Measurements from ENCODE around the gene MAGI2. TPM values are rescaled to one million over a fixed set of nuclear protein-coding genes. Genes with fewer than 3 reads are reported as not detected.

The MAGI2 gene
- total and polyA plus RNA-seq, 2 of the 13 experiments (the other 11 are each of a cell fraction or from before 2014, with no cell fraction given) = 1.5 to 3.8 TPM

DNA sequence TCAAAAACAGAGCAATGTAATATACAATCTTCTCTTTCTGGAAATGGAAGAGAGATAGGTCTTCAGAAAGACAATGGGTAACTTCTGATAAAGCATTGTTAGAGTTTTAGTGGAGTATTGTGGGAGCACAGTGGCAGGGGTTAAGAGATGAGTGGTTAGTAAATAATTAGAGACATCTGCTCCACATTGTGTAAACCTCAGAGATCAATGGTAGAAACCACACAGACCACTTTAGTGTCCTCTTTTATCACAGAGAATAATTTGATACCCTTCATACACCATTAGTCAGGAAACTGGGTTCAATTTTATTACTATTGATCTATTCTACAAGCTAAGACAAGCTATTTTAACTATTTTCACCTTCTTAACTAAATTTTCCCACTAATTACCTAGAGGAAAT, 35.9 kb upstream of the MAGI2 start:
- Histone ChIP-seq H3K4me2 (ENCODE audit: low read depth, low read length) (no peak overlapping the region), H4K20me1 (ENCODE audit: insufficient read depth, low read length) (no peaks in the 10 kb centered on the region), H3K9me3 (ENCODE audit: low read length) (no peaks in the 10 kb centered on the region), H3K4me1 (ENCODE audit: insufficient read depth, low read length) (peaks cover 14% of the 10 kb centered on the region; the same call in 1 of the 2 replicates), H3K27me3 (ENCODE audit: control insufficient read depth in 1 of 2, insufficient read depth in 2 of 2, low read length in 2 of 2) (no peaks in the 10 kb centered on the region), H3K4me3 (replicated peaks in 1 of 3; ENCODE audit: insufficient read depth in 1 of 3, low read depth in 2 of 3, low read length in 3 of 3) (no peak overlapping the region), H2AFZ (ENCODE audit: low read length) (no peak overlapping the region), H3K27ac (ENCODE audit: extremely low read length, insufficient read depth, low read length) (no peak overlapping the region), H3K36me3 (replicated peaks in 1 of 2; ENCODE audit: control insufficient read depth in 1 of 2, insufficient read depth in 2 of 2, low read length in 2 of 2) (no peaks in the 10 kb centered on the region), H3K79me2 (ENCODE audit: insufficient read depth, low read length) (no peaks in the 10 kb centered on the region), H3K9ac (ENCODE audit: insufficient read depth, low read depth, low read length) (no peak overlapping the region)
- intact Hi-C loops (cut with micrococcal nuclease; ENCODE audit: unreplicated experiment) (no loop called here), in situ Hi-C loops (cut with HindIII; ENCODE audit: extremely low pct_ligation_motif_present, low pct_unique_long_range_greater_than_20kb) (no loop called here)
- TF ChIP-seq PHF21A (CRISPR knock-in tag; IDR thresholded peaks at IDR 0.05) = no peak
- no peak for TF ChIP-seq ZBTB38 (CRISPR knock-in tag; IDR thresholded peaks at IDR 0.05)
- TF ChIP-seq ZSCAN22 (CRISPR knock-in tag; IDR thresholded peaks at IDR 0.05) = no peak
- no peak for TF ChIP-seq RFX1 (IDR thresholded peaks at IDR 0.05)
- no peak for TF ChIP-seq SMARCC2 (IDR thresholded peaks at IDR 0.05)
- no peak for TF ChIP-seq RBM22 (optimal IDR thresholded peaks at IDR 0.05; ENCODE audit: low read length)
- TF ChIP-seq ZNF83 (CRISPR knock-in tag; IDR thresholded peaks at IDR 0.05; ENCODE audit: borderline replicate concordance) = no peak
- TF ChIP-seq KLF15 (CRISPR knock-in tag; IDR thresholded peaks at IDR 0.05; ENCODE audit: borderline replicate concordance) = no peak
- no peak for TF ChIP-seq ZBTB7B (CRISPR knock-in tag; IDR thresholded peaks at IDR 0.05)
- no peak for TF ChIP-seq BHLHE40 (IDR thresholded peaks at IDR 0.05; ENCODE audit: low read length)
- TF ChIP-seq, protein P1, sequence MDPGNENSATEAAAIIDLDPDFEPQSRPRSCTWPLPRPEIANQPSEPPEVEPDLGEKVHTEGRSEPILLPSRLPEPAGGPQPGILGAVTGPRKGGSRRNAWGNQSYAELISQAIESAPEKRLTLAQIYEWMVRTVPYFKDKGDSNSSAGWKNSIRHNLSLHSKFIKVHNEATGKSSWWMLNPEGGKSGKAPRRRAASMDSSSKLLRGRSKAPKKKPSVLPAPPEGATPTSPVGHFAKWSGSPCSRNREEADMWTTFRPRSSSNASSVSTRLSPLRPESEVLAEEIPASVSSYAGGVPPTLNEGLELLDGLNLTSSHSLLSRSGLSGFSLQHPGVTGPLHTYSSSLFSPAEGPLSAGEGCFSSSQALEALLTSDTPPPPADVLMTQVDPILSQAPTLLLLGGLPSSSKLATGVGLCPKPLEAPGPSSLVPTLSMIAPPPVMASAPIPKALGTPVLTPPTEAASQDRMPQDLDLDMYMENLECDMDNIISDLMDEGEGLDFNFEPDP (CRISPR knock-in tag; conservative IDR thresholded peaks at IDR 0.05) = no peak
- TF ChIP-seq MYC (CRISPR knock-in tag; IDR thresholded peaks at IDR 0.05; ENCODE audit: borderline replicate concordance) = no peak
- no peak for TF ChIP-seq PHF20 (CRISPR knock-in tag; IDR thresholded peaks at IDR 0.05)
- no peak for TF ChIP-seq SNRNP70 (IDR thresholded peaks at IDR 0.05; ENCODE audit: low read depth, low read length)
- TF ChIP-seq, protein P2, sequence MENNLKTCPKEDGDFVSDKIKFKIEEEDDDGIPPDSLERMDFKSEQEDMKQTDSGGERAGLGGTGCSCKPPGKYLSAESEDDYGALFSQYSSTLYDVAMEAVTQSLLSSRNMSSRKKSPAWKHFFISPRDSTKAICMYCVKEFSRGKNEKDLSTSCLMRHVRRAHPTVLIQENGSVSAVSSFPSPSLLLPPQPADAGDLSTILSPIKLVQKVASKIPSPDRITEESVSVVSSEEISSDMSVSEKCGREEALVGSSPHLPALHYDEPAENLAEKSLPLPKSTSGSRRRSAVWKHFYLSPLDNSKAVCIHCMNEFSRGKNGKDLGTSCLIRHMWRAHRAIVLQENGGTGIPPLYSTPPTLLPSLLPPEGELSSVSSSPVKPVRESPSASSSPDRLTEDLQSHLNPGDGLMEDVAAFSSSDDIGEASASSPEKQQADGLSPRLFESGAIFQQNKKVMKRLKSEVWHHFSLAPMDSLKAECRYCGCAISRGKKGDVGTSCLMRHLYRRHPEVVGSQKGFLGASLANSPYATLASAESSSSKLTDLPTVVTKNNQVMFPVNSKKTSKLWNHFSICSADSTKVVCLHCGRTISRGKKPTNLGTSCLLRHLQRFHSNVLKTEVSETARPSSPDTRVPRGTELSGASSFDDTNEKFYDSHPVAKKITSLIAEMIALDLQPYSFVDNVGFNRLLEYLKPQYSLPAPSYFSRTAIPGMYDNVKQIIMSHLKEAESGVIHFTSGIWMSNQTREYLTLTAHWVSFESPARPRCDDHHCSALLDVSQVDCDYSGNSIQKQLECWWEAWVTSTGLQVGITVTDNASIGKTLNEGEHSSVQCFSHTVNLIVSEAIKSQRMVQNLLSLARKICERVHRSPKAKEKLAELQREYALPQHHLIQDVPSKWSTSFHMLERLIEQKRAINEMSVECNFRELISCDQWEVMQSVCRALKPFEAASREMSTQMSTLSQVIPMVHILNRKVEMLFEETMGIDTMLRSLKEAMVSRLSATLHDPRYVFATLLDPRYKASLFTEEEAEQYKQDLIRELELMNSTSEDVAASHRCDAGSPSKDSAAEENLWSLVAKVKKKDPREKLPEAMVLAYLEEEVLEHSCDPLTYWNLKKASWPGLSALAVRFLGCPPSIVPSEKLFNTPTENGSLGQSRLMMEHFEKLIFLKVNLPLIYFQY (CRISPR knock-in tag; IDR thresholded peaks at IDR 0.05; ENCODE audit: borderline replicate concordance) = no peak
- no peak for TF ChIP-seq NCOA2 (CRISPR knock-in tag; IDR thresholded peaks at IDR 0.05)
- ATAC-seq (no peak), DNase-seq (ENCODE audit: low spot score) (no peak), FAIRE-seq (no peak)
- CTCF ChIA-PET (ENCODE audit: low intra/inter-chr PET ratio, low total read pairs) = no interaction called here
- POLR2A ChIA-PET = no interaction called here
- no TSS peak for BruUV-seq (replicated peaks)
